GM18526 (cell line): Measurements from ENCODE around the gene CCDC27.

Experiments
- POLR2A ChIP-seq: IDR thresholded peaks from 3 replicates; pipeline ENCODE4 v1.6.1; 2011; ENCODE audit not compliant: insufficient read length; ENCODE audit errors: extremely low read depth

CCDC27 gene

GRCh38 chr1:3752400-3752945 lies at the start of gene CCDC27:
Gene CCDC27, plus strand, starts transcription at chr1:3752450. Its CDS starts 32 bp downstream, at chr1:3752482.
- TF ChIP-seq POLR2A: no peak

DNA sequence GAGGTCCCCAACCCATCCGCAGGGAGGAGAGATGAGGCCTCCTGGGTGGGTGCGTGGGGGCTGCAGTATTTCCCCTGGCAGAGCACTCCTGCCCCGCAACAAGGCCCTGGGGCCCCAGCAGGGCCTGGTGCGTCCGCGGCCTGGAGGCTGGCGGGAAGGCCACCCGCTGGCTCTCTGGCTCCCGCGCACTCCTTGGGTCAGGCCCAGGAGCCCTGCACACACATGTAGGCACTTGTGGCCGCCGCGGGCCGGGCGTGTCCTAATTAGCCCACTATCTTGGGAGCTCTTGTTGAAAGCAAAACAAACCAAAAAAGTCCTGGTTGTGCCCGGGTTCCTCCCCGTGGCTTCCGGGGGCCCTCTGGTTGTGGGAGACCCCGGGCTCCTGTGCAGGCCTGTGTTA lies 49.7 kb upstream of the CCDC27 start:
- no peak for TF ChIP-seq POLR2A

- TF ChIP-seq POLR2A: no peak
Measured at GRCh38 chr1:3702990-3703728, 49.1 kb upstream of the CCDC27 start.

DNA sequence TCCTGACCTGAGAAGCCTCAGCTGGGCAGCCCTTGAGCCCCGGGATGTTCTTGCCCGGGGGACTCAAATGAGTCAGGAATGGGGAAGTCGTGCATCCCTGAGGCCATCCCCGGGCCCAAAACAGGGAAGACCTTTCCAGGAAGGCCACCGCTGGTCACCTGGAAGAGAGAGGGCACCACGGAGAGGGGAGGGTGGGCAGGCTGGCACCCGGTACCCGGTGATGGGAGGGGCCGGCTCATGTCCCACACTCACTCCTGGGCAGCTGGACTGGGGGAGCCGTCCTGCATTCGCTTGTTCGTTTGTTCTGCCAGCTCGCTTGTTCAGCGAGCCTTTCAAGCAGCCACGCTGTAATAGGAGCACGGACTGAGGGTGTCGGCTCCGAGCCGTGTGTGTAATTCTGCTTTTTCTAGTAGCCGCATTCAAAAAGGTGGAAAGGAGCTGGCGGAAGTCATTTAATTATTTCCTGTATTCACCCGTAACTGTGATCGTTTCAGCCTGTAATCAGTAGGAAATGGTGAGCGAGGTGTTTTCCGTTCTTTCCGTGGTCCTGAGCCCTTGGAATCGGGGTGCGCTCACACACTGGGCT lies 48.4 kb upstream of the CCDC27 start:
- TF ChIP-seq POLR2A: no peak

DNA sequence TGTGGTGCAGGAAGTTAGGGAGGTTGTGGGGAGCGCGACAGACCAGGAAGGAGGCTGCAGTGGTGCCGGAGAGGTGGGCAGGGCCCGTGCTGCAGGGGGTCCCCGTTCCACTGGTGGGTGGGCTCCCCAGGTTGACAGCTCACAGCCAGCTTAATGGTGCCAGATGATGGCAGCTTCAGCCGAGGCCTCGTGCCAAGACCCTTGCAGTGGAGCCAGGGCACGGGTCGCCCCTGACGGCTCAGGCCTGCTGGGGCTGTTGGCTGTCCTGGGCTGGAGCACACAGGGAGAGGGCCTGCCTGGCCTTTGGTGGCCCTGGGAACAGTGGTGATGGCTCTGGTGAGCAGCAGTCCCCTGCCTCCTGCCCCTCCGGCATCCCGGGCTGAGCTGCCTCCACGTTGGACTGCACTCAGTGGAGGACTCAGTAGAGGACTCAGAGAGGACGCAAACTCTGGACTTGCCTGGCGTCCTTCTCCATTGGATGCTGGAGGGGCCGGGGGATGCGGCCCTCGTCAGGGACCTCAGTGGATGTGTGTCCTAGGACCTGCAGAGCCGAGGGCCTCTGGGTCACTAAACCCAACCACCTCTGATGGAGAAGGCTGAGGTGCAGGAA lies 46.8 kb upstream of the CCDC27 start:
- no peak for TF ChIP-seq POLR2A

DNA sequence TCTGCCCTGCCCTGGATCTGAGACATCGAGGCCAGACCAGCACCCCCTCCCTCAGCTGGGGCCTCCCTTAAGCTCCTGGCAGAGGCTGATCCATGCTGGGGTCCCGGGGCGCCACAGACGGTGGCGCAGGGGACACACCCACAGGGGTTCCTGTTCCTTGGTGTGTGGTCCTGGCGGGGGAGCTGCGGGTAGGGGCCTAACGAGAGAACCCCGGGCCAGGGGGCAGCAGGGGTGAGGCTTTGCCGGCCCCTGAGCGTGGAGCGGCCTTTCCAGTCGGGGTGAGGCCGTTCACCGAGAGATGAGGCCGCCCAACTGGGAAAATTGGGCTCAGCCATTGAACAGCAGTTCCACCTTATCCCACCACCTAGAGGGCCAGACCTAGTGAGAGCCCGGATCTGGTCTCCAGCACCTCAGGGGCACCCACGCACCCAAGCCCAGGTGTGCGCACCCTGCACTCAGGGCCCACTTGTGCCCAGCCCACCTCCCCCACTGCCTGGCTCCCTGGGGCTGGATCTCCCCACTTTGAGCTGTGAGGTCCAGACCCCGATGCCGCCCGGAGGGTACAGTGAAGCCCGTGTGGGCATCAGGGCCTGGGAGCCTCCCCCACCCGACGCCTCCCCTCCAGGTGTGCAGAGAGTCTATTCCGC lies 45.5 kb upstream of the CCDC27 start:
- TF ChIP-seq POLR2A: no peak

- TF ChIP-seq POLR2A: no peak
Measured at GRCh38 chr1:3707298-3707938, 44.8 kb upstream of the CCDC27 start.

DNA sequence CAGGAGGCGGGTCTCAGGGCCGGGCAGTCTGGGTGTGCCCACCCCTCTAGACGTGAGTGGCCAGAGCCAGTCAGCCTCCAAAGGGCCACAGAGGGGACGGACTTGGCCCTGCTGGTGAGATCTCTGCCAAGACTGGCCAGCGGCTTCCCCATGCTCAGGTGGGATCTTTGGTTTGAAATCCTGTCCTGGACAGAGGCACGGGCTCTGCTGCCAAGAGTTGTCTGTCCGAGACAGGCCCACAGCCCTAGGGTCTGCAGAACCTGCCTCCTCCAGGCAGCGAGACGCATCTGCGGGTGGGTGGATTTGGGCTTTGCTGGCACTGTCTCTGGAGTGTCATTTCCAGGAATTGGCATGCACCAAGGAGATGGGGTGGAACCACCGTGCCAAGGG lies 44.3 kb upstream of the CCDC27 start:
- TF ChIP-seq POLR2A: no peak

- no peak for TF ChIP-seq POLR2A
Measured at GRCh38 chr1:3708791-3709190, 43.5 kb upstream of the CCDC27 start.

DNA sequence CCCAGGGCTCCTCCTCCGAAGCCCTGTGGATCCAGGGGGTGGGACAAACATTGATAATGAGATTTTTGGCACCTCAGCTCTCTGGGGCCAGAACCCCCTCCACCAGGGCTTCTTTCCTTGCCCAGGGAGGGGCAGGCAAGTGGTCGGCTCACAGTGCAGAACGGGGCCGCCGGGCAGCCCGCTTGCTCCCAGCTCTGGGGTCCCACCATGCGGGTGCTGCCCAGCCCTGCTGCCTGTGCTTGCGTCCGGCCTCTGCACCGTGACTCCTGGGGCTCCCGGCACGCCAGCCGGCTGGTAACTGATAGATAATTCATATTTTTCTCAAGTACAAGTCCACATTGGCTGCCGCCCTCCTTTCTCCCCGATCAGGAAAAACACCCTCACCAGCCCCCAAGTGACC lies 42.0 kb upstream of the CCDC27 start:
- no peak for TF ChIP-seq POLR2A

DNA sequence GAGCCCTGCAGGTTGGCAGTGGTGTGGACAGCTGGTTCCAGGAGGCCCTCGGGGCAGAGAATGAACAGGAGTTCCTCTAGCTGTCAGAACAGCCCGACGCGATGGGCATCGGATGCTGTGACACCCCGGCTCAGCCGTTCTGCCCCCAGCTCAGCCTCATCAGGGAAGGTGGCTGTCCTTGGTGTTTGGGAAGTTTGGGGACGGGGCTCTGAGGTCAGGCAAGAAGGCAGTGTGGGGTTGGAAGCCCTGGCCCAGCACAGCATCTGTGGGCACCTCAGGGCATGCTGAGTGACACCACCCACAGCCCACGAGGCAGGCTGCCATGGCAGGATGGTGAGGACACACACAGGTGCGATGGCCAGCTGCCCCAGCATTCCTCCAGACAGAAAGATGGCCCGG lies 40.9 kb upstream of the CCDC27 start:
- TF ChIP-seq POLR2A: no peak

GRCh38 chr1:3711780-3712451 lies 40.3 kb upstream of the CCDC27 start:
- no peak for TF ChIP-seq POLR2A

- TF ChIP-seq POLR2A: no peak
Measured at GRCh38 chr1:3712573-3713535, 39.4 kb upstream of the CCDC27 start.

- no peak for TF ChIP-seq POLR2A
Measured at GRCh38 chr1:3713840-3714239, 38.4 kb upstream of the CCDC27 start.

GRCh38 chr1:3714284-3714741 lies 37.9 kb upstream of the CCDC27 start:
- TF ChIP-seq POLR2A: no peak
